IMR-90 (cell line): Measurements from ENCODE around the gene HBD. TPM values are rescaled to one million over a fixed set of nuclear protein-coding genes. Genes with fewer than 3 reads are reported as not detected.

Source experiments
- ATAC-seq: fragments of 200-7000 bp; cut with Tn5 transposase; 2 replicates; pipeline ENCODE4 v1.9.1; 2020; ENCODE audit warnings: low read depth, mild to moderate bottlenecking, moderate library complexity
- BruUV-seq: library from RNA; stranded (reverse); fragments of 400-500 nt; replicated peaks from 2 replicates; lab custom pipeline; 2021; lab: Mats Ljungman, UMichigan
- CTCF ChIA-PET: fragments of 300-600 bp; formaldehyde crosslinking; extraction: SDS; loops from one replicate; lab custom pipeline; 2021; ENCODE audit warnings: antibody characterized with exemption; lab: Yijun Ruan, JAX
- POLR2A ChIA-PET: fragments of 300-600 bp; sonication (Branson Sonifier 250); formaldehyde crosslinking; loops from one replicate; lab custom pipeline; 2022; ENCODE audit warnings: antibody characterized with exemption; ENCODE audit not compliant: unreplicated experiment; lab: Charles Lee
- DNase-seq: peaks from one replicate; pipeline ENCODE4 v3.0.0; 2013
- H2AFZ ChIP-seq: replicated peaks from 2 replicates; pipeline ENCODE3; 2013; ENCODE audit warnings: low read length, mild to moderate bottlenecking; ENCODE audit not compliant: poor library complexity
- H2AK5ac ChIP-seq: 2 replicates; pipeline ENCODE4 v1.6.1; 2013; ENCODE audit warnings: low read depth, low read length, inconsistent platforms
- H2AK9ac ChIP-seq: replicated peaks from 2 replicates; pipeline ENCODE3; 2013; ENCODE audit warnings: mild to moderate bottlenecking, low read depth, low read length, moderate library complexity; ENCODE audit not compliant: poor library complexity
- H2BK120ac ChIP-seq: 2 replicates; pipeline ENCODE4 v1.6.1; 2013; ENCODE audit warnings: low read depth, low read length, inconsistent platforms
- H2BK15ac ChIP-seq: 3 replicates; pipeline ENCODE4 v1.6.1; 2013; ENCODE audit warnings: low read depth, low read length, inconsistent platforms
- H2BK20ac ChIP-seq: 2 replicates; pipeline ENCODE4 v1.6.1; 2013; ENCODE audit warnings: low read depth, mild to moderate bottlenecking, inconsistent platforms, low read length, moderate library complexity
- H2BK5ac ChIP-seq: 2 replicates; pipeline ENCODE4 v1.6.1; 2013; ENCODE audit warnings: mild to moderate bottlenecking, low read depth, low read length, inconsistent platforms; ENCODE audit not compliant: poor library complexity, severe bottlenecking
- H3K14ac ChIP-seq: replicated peaks from 2 replicates; pipeline ENCODE4 v1.6.1; 2013; ENCODE audit warnings: low read depth, low read length, inconsistent platforms
- H3K18ac ChIP-seq: 2 replicates; pipeline ENCODE4 v1.6.1; 2013; ENCODE audit warnings: low read depth, low read length, control low read depth
- H3K23ac ChIP-seq: 2 replicates; pipeline ENCODE4 v1.6.1; 2013; ENCODE audit warnings: low read depth, low read length, inconsistent platforms
- H3K27ac ChIP-seq: 2 replicates; pipeline ENCODE4 v1.5.1; 2013; ENCODE audit warnings: mild to moderate bottlenecking, control low read depth, low read length; ENCODE audit not compliant: insufficient read depth
- H3K27me3 ChIP-seq: 2 replicates; pipeline ENCODE4 v1.6.1; 2013; ENCODE audit warnings: low read length; ENCODE audit not compliant: control insufficient read depth, insufficient read depth
- H3K36me3 ChIP-seq: 2 replicates; pipeline ENCODE4 v1.6.1; 2013; ENCODE audit warnings: low read length, mixed read lengths; ENCODE audit not compliant: control insufficient read depth, insufficient read depth
- H3K4ac ChIP-seq: 2 replicates; pipeline ENCODE4 v1.6.1; 2013; ENCODE audit warnings: low read depth, low read length, inconsistent platforms
- H3K4me1 ChIP-seq: 2 replicates; pipeline ENCODE4 v1.6.1; 2013; ENCODE audit warnings: low read length, mixed read lengths; ENCODE audit not compliant: control insufficient read depth, insufficient read depth
- H3K4me2 ChIP-seq: 2 replicates; pipeline ENCODE4 v1.6.1; 2013; ENCODE audit warnings: low read depth, mild to moderate bottlenecking, control low read depth, low read length, moderate library complexity
- H3K4me3 ChIP-seq: 2 replicates; pipeline ENCODE4 v1.5.1; 2013; ENCODE audit warnings: low read depth, mild to moderate bottlenecking, control low read depth, low read length, moderate library complexity; ENCODE audit not compliant: insufficient read depth
- H3K56ac ChIP-seq: 2 replicates; pipeline ENCODE4 v1.6.1; 2013; ENCODE audit warnings: low read length, inconsistent platforms; ENCODE audit not compliant: insufficient read depth; ENCODE audit errors: extremely low read depth
- H3K79me1 ChIP-seq, 2 experiments: 2 replicates each; pipeline ENCODE4 v1.6.1; 2013; ENCODE audit warnings: low read length in 2 of 2, inconsistent platforms in 1 of 2, low read depth in 1 of 2
- H3K9ac ChIP-seq: 2 replicates; pipeline ENCODE4 v1.6.1; 2013; ENCODE audit warnings: low read depth, low read length, control low read depth
- H3K9me1 ChIP-seq: 2 replicates; pipeline ENCODE4 v1.6.1; 2013; ENCODE audit warnings: low read length, inconsistent platforms; ENCODE audit not compliant: insufficient read depth
- H3K9me3 ChIP-seq: 2 replicates; pipeline ENCODE4 v1.6.1; 2013; ENCODE audit warnings: low read length; ENCODE audit not compliant: control insufficient read depth, insufficient read depth
- H4K20me1 ChIP-seq: 2 replicates; pipeline ENCODE4 v1.6.1; 2013; ENCODE audit warnings: low read length, inconsistent platforms; ENCODE audit not compliant: insufficient read depth
- H4K5ac ChIP-seq: 2 replicates; pipeline ENCODE4 v1.6.1; 2013; ENCODE audit warnings: mild to moderate bottlenecking, low read depth, low read length, control low read depth
- H4K8ac ChIP-seq, 2 experiments: 2 replicates each; pipeline ENCODE4 v1.6.1; 2013; ENCODE audit warnings: low read depth in 2 of 2, low read length in 2 of 2, control low read depth in 1 of 2, inconsistent platforms in 1 of 2
- H4K91ac ChIP-seq: 2 replicates; pipeline ENCODE4 v1.6.1; 2013; ENCODE audit warnings: low read depth, low read length, inconsistent platforms; ENCODE audit not compliant: insufficient read depth
- BHLHE40 ChIP-seq: fragments of 150-350 bp; IDR thresholded peaks from 2 replicates; pipeline ENCODE4 v1.6.1; 2016; ENCODE audit warnings: mild to moderate bottlenecking, low read depth, low read length
- CEBPB ChIP-seq: IDR thresholded peaks from 2 replicates; pipeline ENCODE4 v1.6.1; 2012; ENCODE audit warnings: low read depth, low read length, improper control_type of control experiment
- CHD1 ChIP-seq: IDR thresholded peaks from 2 replicates; pipeline ENCODE4 v1.6.1; 2012; ENCODE audit warnings: low read depth, low read length, improper control_type of control experiment
- FOS ChIP-seq: fragments of 150-350 bp; IDR thresholded peaks from 2 replicates; pipeline ENCODE4 v1.6.1; 2016; ENCODE audit warnings: low read depth, low read length
- MAFK ChIP-seq: IDR thresholded peaks from 2 replicates; pipeline ENCODE4 v1.6.1; 2012; ENCODE audit warnings: low read depth, low read length, improper control_type of control experiment
- MAZ ChIP-seq: IDR thresholded peaks from 2 replicates; pipeline ENCODE4 v1.6.1; 2012; ENCODE audit warnings: low read depth, mild to moderate bottlenecking, low read length, improper control_type of control experiment, moderate library complexity, borderline replicate concordance
- MXI1 ChIP-seq: IDR thresholded peaks from 2 replicates; pipeline ENCODE4 v1.6.1; 2012; ENCODE audit warnings: low read depth, mild to moderate bottlenecking, low read length, moderate library complexity, borderline replicate concordance
- NFE2L2 ChIP-seq: fragments of 150-350 bp; IDR thresholded peaks from 2 replicates; pipeline ENCODE4 v1.6.1; 2016; ENCODE audit warnings: low read depth, mild to moderate bottlenecking, low read length
- POLR2A ChIP-seq: IDR thresholded peaks from 2 replicates; pipeline ENCODE4 v1.6.1; 2012; ENCODE audit warnings: mild to moderate bottlenecking, low read depth, low read length
- RAD21 ChIP-seq: IDR thresholded peaks from 2 replicates; pipeline ENCODE4 v1.6.1; 2012; ENCODE audit warnings: low read length, improper control_type of control experiment
- RCOR1 ChIP-seq: IDR thresholded peaks from 2 replicates; pipeline ENCODE4 v1.6.1; 2012; ENCODE audit warnings: mild to moderate bottlenecking, low read length, improper control_type of control experiment; ENCODE audit not compliant: insufficient replicate concordance
- SMC3 ChIP-seq: fragments of 150-350 bp; IDR thresholded peaks from 2 replicates; pipeline ENCODE4 v1.6.1; 2016; ENCODE audit warnings: low read depth, mild to moderate bottlenecking, antibody characterized with exemption, low read length, moderate library complexity
- USF2 ChIP-seq: fragments of 150-350 bp; IDR thresholded peaks from 2 replicates; pipeline ENCODE4 v1.6.1; 2017; ENCODE audit warnings: mild to moderate bottlenecking, antibody characterized with exemption, low read length, low read depth
- dilution Hi-C: fragments of 300-500 bp; cut with HindIII; formaldehyde crosslinking; loops from one replicate; pipeline ENCODE4 v1.14.3; 2018; ENCODE audit warnings: low sequenced_read_pairs; ENCODE audit not compliant: unreplicated experiment
- in situ Hi-C: fragments of 300-500 bp; cut with MboI; formaldehyde crosslinking; loops from 3 replicates; pipeline ENCODE4 v1.14.3; 2019; ENCODE audit warnings: low sequenced_read_pairs, inconsistent platforms, mixed read lengths
- intact Hi-C: fragments of 100-400 bp; cut with micrococcal nuclease; formaldehyde crosslinking; loops from 2 replicates; pipeline ENCODE4 v1.10.0; 2022
- polyA plus RNA-seq, 3 experiments: library from polyadenylated mRNA; depleted of rRNA; stranded (reverse); fragments of >200 nt; gene quantifications; 2 replicates each; pipeline ENCODE4 v1.2.3, GENCODE V29; 2012; ENCODE audit warnings: low replicate concordance in 1 of 3
- total RNA-seq: library from RNA; depleted of rRNA; stranded (reverse); fragments of >200 nt; gene quantifications from 2 replicates; pipeline ENCODE4 v1.2.3, GENCODE V29; 2012
- TF ChIP-seq, protein P1 (sequence below): conservative IDR thresholded peaks from 2 replicates; pipeline ENCODE4 v1.5.1; 2012; ENCODE audit warnings: mild to moderate bottlenecking, low read depth, low read length, improper control_type of control experiment

HBD gene
- total and polyA plus RNA-seq, 2 of the 4 experiments (the other 2 are of a cell fraction) = 6.3 to 12.0 TPM

GRCh38 chr11:5198285-5198684 is 36.0 kb downstream of the HBD start:
- TF ChIP-seq RCOR1 = no peak
- TF ChIP-seq CHD1 = no peak
- no peak for TF ChIP-seq MAFK
- no peak for TF ChIP-seq SMC3
- TF ChIP-seq USF2 = no peak
- TF ChIP-seq MXI1 = no peak
- no peak for TF ChIP-seq FOS
- no peak for TF ChIP-seq POLR2A
- no peak for TF ChIP-seq CEBPB
- TF ChIP-seq RAD21 = no peak
- TF ChIP-seq, protein P1, sequence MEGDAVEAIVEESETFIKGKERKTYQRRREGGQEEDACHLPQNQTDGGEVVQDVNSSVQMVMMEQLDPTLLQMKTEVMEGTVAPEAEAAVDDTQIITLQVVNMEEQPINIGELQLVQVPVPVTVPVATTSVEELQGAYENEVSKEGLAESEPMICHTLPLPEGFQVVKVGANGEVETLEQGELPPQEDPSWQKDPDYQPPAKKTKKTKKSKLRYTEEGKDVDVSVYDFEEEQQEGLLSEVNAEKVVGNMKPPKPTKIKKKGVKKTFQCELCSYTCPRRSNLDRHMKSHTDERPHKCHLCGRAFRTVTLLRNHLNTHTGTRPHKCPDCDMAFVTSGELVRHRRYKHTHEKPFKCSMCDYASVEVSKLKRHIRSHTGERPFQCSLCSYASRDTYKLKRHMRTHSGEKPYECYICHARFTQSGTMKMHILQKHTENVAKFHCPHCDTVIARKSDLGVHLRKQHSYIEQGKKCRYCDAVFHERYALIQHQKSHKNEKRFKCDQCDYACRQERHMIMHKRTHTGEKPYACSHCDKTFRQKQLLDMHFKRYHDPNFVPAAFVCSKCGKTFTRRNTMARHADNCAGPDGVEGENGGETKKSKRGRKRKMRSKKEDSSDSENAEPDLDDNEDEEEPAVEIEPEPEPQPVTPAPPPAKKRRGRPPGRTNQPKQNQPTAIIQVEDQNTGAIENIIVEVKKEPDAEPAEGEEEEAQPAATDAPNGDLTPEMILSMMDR = no peak
- no peak for TF ChIP-seq NFE2L2
- no peak for TF ChIP-seq MAZ
- TF ChIP-seq BHLHE40 = no peak
- Histone ChIP-seq H2BK5ac (peak overlapping the region; percentile 2), H3K14ac (no peak overlapping the region), H4K20me1 (no peaks in the 10 kb centered on the region), H4K5ac (no peak overlapping the region), H2AK9ac (no peak overlapping the region), H2BK120ac (no peak overlapping the region), H3K27ac (no peak overlapping the region), H2BK20ac (no peak overlapping the region), H3K23ac (no peak overlapping the region), H3K56ac (no peak overlapping the region), H3K4me1 (peaks cover 2% of the 10 kb centered on the region; the same call in 1 of the 2 replicates), H3K79me1 (no peaks in the 10 kb centered on the region), H3K9me1 (no peaks in the 10 kb centered on the region), H2AK5ac (no peak overlapping the region), H3K36me3 (no peaks in the 10 kb centered on the region), H3K4me2 (no peak overlapping the region), H3K9ac (no peak overlapping the region), H3K4me3 (no peak overlapping the region), H3K9me3 (no peaks in the 10 kb centered on the region), H2BK15ac (no peak overlapping the region), H2AFZ (no peak overlapping the region), H3K27me3 (no peaks in the 10 kb centered on the region), H4K91ac (no peak overlapping the region), H4K8ac (no peak overlapping the region; a peak in 1 of 4 replicates), H3K4ac (no peak overlapping the region), H3K18ac (no peak overlapping the region)
- CTCF ChIA-PET = interaction anchor here (1.5 kb wide), 1 partner anchor 165 kb away, joined by 3 read pairs; no protein-coding TSS in a partner anchor
- dilution Hi-C loops (no loop called here), intact Hi-C loops (no loop called here), in situ Hi-C loops (no loop called here)
- BruUV-seq = no TSS peak
- POLR2A ChIA-PET = no interaction called here
- no peak for DNase-seq
- no peak for ATAC-seq
